IPS DF 6.9 (cell line): ENCODE data around the gene SLC47A2.
A peak's percentile ranks its signal among the peaks of the same experiment; 100 is the strongest.
"Not testable (repeated sequence)": the region's sequence is repeated elsewhere in the genome, so short reads cannot be mapped to it uniquely, and the experiment has no call there.

Source experiments
- DNase-seq: peaks from one replicate; pipeline ENCODE4 v3.0.0-alpha.2; 2013; ENCODE audit warnings: low read depth, low spot score
- H3K27ac ChIP-seq: one replicate; pipeline ENCODE4 v1.5.1; 2013; ENCODE audit warnings: low read length, control low read depth
- H3K27me3 ChIP-seq: 2 replicates; pipeline ENCODE4 v1.6.1; 2013; ENCODE audit warnings: mild to moderate bottlenecking, low read length; ENCODE audit not compliant: control insufficient read depth, insufficient read depth
- H3K36me3 ChIP-seq: 2 replicates; pipeline ENCODE4 v1.6.1; 2013; ENCODE audit warnings: low read length; ENCODE audit not compliant: control insufficient read depth, insufficient read depth
- H3K4me1 ChIP-seq: 2 replicates; pipeline ENCODE4 v1.6.1; 2013; ENCODE audit warnings: low read length; ENCODE audit not compliant: control insufficient read depth, insufficient read depth
- H3K4me3 ChIP-seq: 2 replicates; pipeline ENCODE4 v1.5.1; 2013; ENCODE audit warnings: mild to moderate bottlenecking, low read length
- H3K9me3 ChIP-seq: 2 replicates; pipeline ENCODE4 v1.6.1; 2013; ENCODE audit warnings: low read length, inconsistent platforms; ENCODE audit not compliant: control insufficient read depth, insufficient read depth
- WGBS: extraction: QIAGEN DNeasy Blood & Tissue Kit; methylation state at CpG from one replicate; pipeline ENCODE4 v1.1.7; 2013; ENCODE audit warnings: mixed read lengths, missing lambda C conversion rate; ENCODE audit not compliant: insufficient read length, insufficient coverage; 5-methylcytosine and 5-hydroxymethylcytosine counted together

Gene SLC47A2

GRCh38 chr17:19716108-19717030, at the start of gene SLC47A2:
TSS of gene SLC47A2 (minus strand) at chr17:19716584. CDS start at chr17:19716555, 29 bp downstream.
- Histone ChIP-seq H3K27ac (no peak within 1 kb of the TSS), H3K4me3 (no peak within 1 kb of the TSS), H3K27me3 (no peaks in the 10 kb centered on the region), H3K4me1 (peaks cover 3% of the 10 kb centered on the region; the same call in 1 of the 2 replicates), H3K9me3 (no peaks in the 10 kb centered on the region), H3K36me3 (no peaks in the 10 kb centered on the region)
- no peak for DNase-seq
- no CpG with 5 or more reads among the region's 13 CpGs for WGBS

- Histone ChIP-seq H3K27ac (no peak overlapping the region), H3K36me3 (no peaks in the 10 kb centered on the region), H3K4me1 (no peaks in the 10 kb centered on the region), H3K4me3 (no peak overlapping the region), H3K27me3 (no peaks in the 10 kb centered on the region), H3K9me3 (no peaks in the 10 kb centered on the region)
- WGBS, result no CpG with 5 or more reads among the region's 7 CpGs
- no peak for DNase-seq
Observed at GRCh38 chr17:19766016-19766415, 49.6 kb upstream of the SLC47A2 start.

GRCh38 chr17:19763991-19764390, 47.6 kb upstream of the SLC47A2 start:
- H3K27me3 ChIP-seq, DNase-seq, H3K36me3 ChIP-seq, H3K27ac ChIP-seq, H3K4me1 ChIP-seq, H3K4me3 ChIP-seq, H3K9me3 ChIP-seq: not testable (repeated sequence)
- no CpG with 5 or more reads among the region's 6 CpGs for WGBS

- H3K9me3 ChIP-seq, result no peaks in the 10 kb centered on the region
- no peaks in the 10 kb centered on the region for H3K27me3 ChIP-seq
- WGBS, result no CpG with 5 or more reads among the region's 2 CpGs
- no peaks in the 10 kb centered on the region for H3K36me3 ChIP-seq
- no peak overlapping the region for H3K27ac ChIP-seq
- H3K4me1 ChIP-seq, result no peaks in the 10 kb centered on the region
- DNase-seq, result no peak
- H3K4me3 ChIP-seq, result no peak overlapping the region
Observed at GRCh38 chr17:19763416-19763815, 47.0 kb upstream of the SLC47A2 start.

- no peaks in the 10 kb centered on the region for H3K36me3 ChIP-seq
- DNase-seq, result peak; percentile 50
- no peak overlapping the region for H3K4me3 ChIP-seq
- H3K27me3 ChIP-seq, result no peaks in the 10 kb centered on the region
- no CpG with 5 or more reads among the region's 15 CpGs for WGBS
- H3K9me3 ChIP-seq, result no peaks in the 10 kb centered on the region
- H3K27ac ChIP-seq, result no peak overlapping the region
- no peaks in the 10 kb centered on the region for H3K4me1 ChIP-seq
Observed at GRCh38 chr17:19762515-19762961, 46.2 kb upstream of the SLC47A2 start.

- Histone ChIP-seq H3K9me3 (no peaks in the 10 kb centered on the region), H3K4me3 (no peak overlapping the region), H3K27me3 (no peaks in the 10 kb centered on the region), H3K36me3 (no peaks in the 10 kb centered on the region), H3K4me1 (no peaks in the 10 kb centered on the region), H3K27ac (no peak overlapping the region)
- DNase-seq, result no peak
- WGBS, result no CpG with 5 or more reads among the region's 9 CpGs
Observed at GRCh38 chr17:19760746-19761145, 44.4 kb upstream of the SLC47A2 start.

GRCh38 chr17:19759568-19760549, 43.5 kb upstream of the SLC47A2 start:
- H3K4me1 ChIP-seq, result no peaks in the 10 kb centered on the region
- no peaks in the 10 kb centered on the region for H3K27me3 ChIP-seq
- DNase-seq, result no peak
- no CpG with 5 or more reads among the region's 24 CpGs for WGBS
- no peak overlapping the region for H3K4me3 ChIP-seq
- no peaks in the 10 kb centered on the region for H3K36me3 ChIP-seq
- H3K27ac ChIP-seq, result no peak overlapping the region
- H3K9me3 ChIP-seq, result no peaks in the 10 kb centered on the region

- no peak for DNase-seq
- Histone ChIP-seq H3K4me1 (peaks cover 2% of the 10 kb centered on the region; the same call in 1 of the 2 replicates), H3K4me3 (no peak overlapping the region), H3K27me3 (no peaks in the 10 kb centered on the region), H3K9me3 (no peaks in the 10 kb centered on the region), H3K36me3 (no peaks in the 10 kb centered on the region), H3K27ac (no peak overlapping the region)
- WGBS, result no CpG with 5 or more reads among the region's 12 CpGs
Observed at GRCh38 chr17:19757536-19758180, 41.3 kb upstream of the SLC47A2 start.

- Histone ChIP-seq H3K36me3 (no peaks in the 10 kb centered on the region), H3K4me1 (peaks cover 2% of the 10 kb centered on the region; the same call in 1 of the 2 replicates), H3K27me3 (no peaks in the 10 kb centered on the region), H3K27ac (no peak overlapping the region), H3K4me3 (no peak overlapping the region), H3K9me3 (no peaks in the 10 kb centered on the region)
- WGBS, result no CpG with 5 or more reads among the region's 10 CpGs
- no peak for DNase-seq
Observed at GRCh38 chr17:19756546-19756945, 40.2 kb upstream of the SLC47A2 start.
